OCI-LY7 (cell line): Measurements from ENCODE around the gene STAC3. TPM values are rescaled to one million over a fixed set of nuclear protein-coding genes. Genes with fewer than 3 reads are reported as not detected.

ENCODE experiments used
- Bru-seq: library from RNA; stranded (reverse); fragments of 400-500 nt; gene quantifications from one replicate; lab custom pipeline; 2021; lab: Mats Ljungman, UMichigan
- BruChase-seq, 2 experiments: library from RNA; stranded (reverse); fragments of 400-500 nt; gene quantifications; one replicate each; lab custom pipeline; 2021; lab: Mats Ljungman, UMichigan
- BruUV-seq: library from RNA; stranded (reverse); fragments of 400-500 nt; replicated peaks from 2 replicates; lab custom pipeline; 2021; lab: Mats Ljungman, UMichigan
- CTCF ChIA-PET: fragments of 300-600 bp; sonication (Branson Sonifier 250); formaldehyde crosslinking; loops from one replicate; lab custom pipeline; 2022; ENCODE audit warnings: antibody characterized with exemption; ENCODE audit not compliant: unreplicated experiment; lab: Charles Lee
- POLR2A ChIA-PET: fragments of 300-600 bp; sonication (Branson Sonifier 250); formaldehyde crosslinking; loops from one replicate; lab custom pipeline; 2022; ENCODE audit warnings: antibody characterized with exemption; lab: Charles Lee
- DNase-seq: peaks from one replicate; pipeline ENCODE4 v3.0.0-alpha.2; 2015; ENCODE audit warnings: low spot score
- H2AFZ ChIP-seq: fragments of 200-600 bp; sonication (generic), shearing (Covaris generic); 2 replicates; pipeline ENCODE4 v1.6.1; 2014; ENCODE audit warnings: mild to moderate bottlenecking, antibody characterized with exemption, low read length, moderate library complexity
- H3K27ac ChIP-seq: fragments of 200-600 bp; sonication (generic); 2 replicates; pipeline ENCODE4 v1.5.1; 2014; ENCODE audit warnings: mixed run types, low read depth, mild to moderate bottlenecking, moderate library complexity, low read length, inconsistent platforms; ENCODE audit not compliant: poor library complexity, severe bottlenecking
- H3K36me3 ChIP-seq: fragments of 200-600 bp; sonication (generic); 2 replicates; pipeline ENCODE4 v1.6.1; 2014; ENCODE audit warnings: mild to moderate bottlenecking, antibody characterized with exemption, low read length, moderate library complexity, mixed read lengths; ENCODE audit not compliant: insufficient read depth
- H3K4me1 ChIP-seq: fragments of 200-600 bp; sonication (generic); 2 replicates; pipeline ENCODE4 v1.5.1; 2014; ENCODE audit warnings: mild to moderate bottlenecking, low read length; ENCODE audit not compliant: insufficient read depth, poor library complexity, severe bottlenecking
- H3K4me2 ChIP-seq: fragments of 200-600 bp; sonication (generic); 2 replicates; pipeline ENCODE4 v1.6.1; 2014; ENCODE audit warnings: mild to moderate bottlenecking, low read length
- H3K4me3 ChIP-seq: fragments of 200-600 bp; sonication (generic); 2 replicates; pipeline ENCODE4 v1.5.1; 2014; ENCODE audit warnings: mild to moderate bottlenecking, low read depth, low read length; ENCODE audit not compliant: poor library complexity, severe bottlenecking
- H3K79me2 ChIP-seq: fragments of 200-600 bp; sonication (generic); 2 replicates; pipeline ENCODE4 v1.6.1; 2016; ENCODE audit warnings: low read depth, mild to moderate bottlenecking, low read length, moderate library complexity, mixed read lengths; ENCODE audit not compliant: insufficient read depth
- H3K9me2 ChIP-seq: fragments of 200-600 bp; sonication (generic); 2 replicates; pipeline ENCODE4 v1.6.1; 2016; ENCODE audit warnings: mild to moderate bottlenecking, low read length, mixed read lengths; ENCODE audit not compliant: insufficient read depth
- H3K9me3 ChIP-seq: fragments of 200-600 bp; sonication (generic); 2 replicates; pipeline ENCODE4 v1.6.1; 2014; ENCODE audit warnings: mild to moderate bottlenecking, mixed run types, low read length, mixed read lengths
- H4K20me1 ChIP-seq: fragments of 200-600 bp; sonication (generic); 2 replicates; pipeline ENCODE4 v1.6.1; 2014; ENCODE audit warnings: mild to moderate bottlenecking, antibody characterized with exemption, low read length, moderate library complexity, mixed read lengths; ENCODE audit not compliant: insufficient read depth
- EZH2phosphoT487 ChIP-seq: fragments of 200-600 bp; sonication (generic); IDR thresholded peaks from 2 replicates; pipeline ENCODE4 v1.6.1; 2018; ENCODE audit warnings: low read depth, borderline replicate concordance, mild to moderate bottlenecking, mixed run types, antibody characterized with exemption, low read length, moderate library complexity, mixed read lengths
- intact Hi-C: fragments of 100-400 bp; cut with micrococcal nuclease; formaldehyde crosslinking; loops from one replicate; pipeline ENCODE4 v1.10.0; 2022; ENCODE audit not compliant: unreplicated experiment
- long read RNA-seq: library from polyadenylated mRNA; stranded (forward); transcript quantifications from one replicate; pipeline ENCODE4 v2.0.0, GENCODE V29; 2022
- total RNA-seq, 2 experiments: library from RNA; depleted of rRNA in 1 of 2; stranded (reverse); fragments of >200 nt in 1 of 2; shearing (Covaris generic) in 1 of 2; gene quantifications; 2 replicates each; pipeline ENCODE4 v1.2.3, GENCODE V29; 2014 to 2022
- TF ChIP-seq, protein P1 (sequence below): fragments of 200-600 bp; sonication (generic); conservative IDR thresholded peaks from 2 replicates; pipeline ENCODE4 v1.5.1; 2014; ENCODE audit warnings: mild to moderate bottlenecking, antibody characterized with exemption, low read length, moderate library complexity, mixed read lengths

STAC3 gene
- 1.4 and 2.5 TPM in 2 replicates for total RNA-seq (2014; rRNA removed; shearing (Covaris generic))
- total RNA-seq (2022) = 6.8 and 7.7 TPM in 2 replicates
- percentile 48 among the genes with signal in this experiment for Bru-seq, nascent RNA
- BruChase-seq, experiment 1, labeled RNA remaining after a 6-hour chase = percentile 54 among the genes with signal in this experiment
- percentile 46 among the genes with signal in this experiment for BruChase-seq, experiment 2, labeled RNA remaining after a 2-hour chase
- long read RNA-seq, partial matches to known transcripts = 0 of 26 reads
- long read RNA-seq, other reads (novel, unspliced or antisense) = 26 of 26 reads

DNA sequence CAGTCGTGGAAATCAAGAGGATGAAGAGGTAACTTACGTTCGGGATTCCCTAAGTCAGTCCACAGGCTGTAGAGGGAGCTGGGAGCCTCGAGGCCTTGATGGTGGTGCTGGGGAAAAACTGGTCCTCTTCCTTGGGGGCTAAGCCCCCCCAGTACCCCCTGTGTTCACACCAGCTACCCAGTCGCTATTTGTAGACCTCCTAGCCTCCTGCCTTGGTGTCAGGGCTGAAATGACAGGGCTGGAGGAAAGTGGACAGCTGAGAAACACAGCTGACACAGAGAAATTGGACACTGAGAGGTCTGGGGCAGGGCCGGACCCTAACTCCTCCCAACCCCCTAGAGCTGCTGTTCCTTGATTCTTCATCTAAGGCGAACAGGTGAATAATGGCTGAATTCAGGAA is at the start of gene STAC3:
TSS of gene STAC3 (minus strand) at position 232 of the 400 bp plus-strand sequence. CDS start 1,551 bp downstream, outside the sequence.
- intact Hi-C loops = no loop called here
- ChIA-PET CTCF (interaction anchor here (0.6 kb wide), 1 partner anchor 65 kb away, joined by 4 read pairs; no protein-coding TSS in a partner anchor), POLR2A (interaction anchor here (0.6 to 1.0 kb wide), 3 partner anchors 10 to 202 kb away, joined by 3 to 5 read pairs (median 4); no protein-coding TSS in a partner anchor)
- no peak within 1 kb of the TSS for H3K4me3 ChIP-seq
- H4K20me1 ChIP-seq = no peaks in the 10 kb centered on the region
- H3K79me2 ChIP-seq = no peaks in the 10 kb centered on the region
- TF ChIP-seq EZH2phosphoT487 = no peak
- TF ChIP-seq, protein P1, sequence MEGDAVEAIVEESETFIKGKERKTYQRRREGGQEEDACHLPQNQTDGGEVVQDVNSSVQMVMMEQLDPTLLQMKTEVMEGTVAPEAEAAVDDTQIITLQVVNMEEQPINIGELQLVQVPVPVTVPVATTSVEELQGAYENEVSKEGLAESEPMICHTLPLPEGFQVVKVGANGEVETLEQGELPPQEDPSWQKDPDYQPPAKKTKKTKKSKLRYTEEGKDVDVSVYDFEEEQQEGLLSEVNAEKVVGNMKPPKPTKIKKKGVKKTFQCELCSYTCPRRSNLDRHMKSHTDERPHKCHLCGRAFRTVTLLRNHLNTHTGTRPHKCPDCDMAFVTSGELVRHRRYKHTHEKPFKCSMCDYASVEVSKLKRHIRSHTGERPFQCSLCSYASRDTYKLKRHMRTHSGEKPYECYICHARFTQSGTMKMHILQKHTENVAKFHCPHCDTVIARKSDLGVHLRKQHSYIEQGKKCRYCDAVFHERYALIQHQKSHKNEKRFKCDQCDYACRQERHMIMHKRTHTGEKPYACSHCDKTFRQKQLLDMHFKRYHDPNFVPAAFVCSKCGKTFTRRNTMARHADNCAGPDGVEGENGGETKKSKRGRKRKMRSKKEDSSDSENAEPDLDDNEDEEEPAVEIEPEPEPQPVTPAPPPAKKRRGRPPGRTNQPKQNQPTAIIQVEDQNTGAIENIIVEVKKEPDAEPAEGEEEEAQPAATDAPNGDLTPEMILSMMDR = no peak
- H3K9me2 ChIP-seq = no peaks in the 10 kb centered on the region
- H2AFZ ChIP-seq = no peak within 1 kb of the TSS
- H3K27ac ChIP-seq = no peak within 1 kb of the TSS
- H3K4me1 ChIP-seq = peaks cover 7% of the 10 kb centered on the region
- H3K36me3 ChIP-seq = peaks cover 3% of the 10 kb centered on the region; the same call in 1 of the 2 replicates
- BruUV-seq = no TSS peak
- no peaks in the 10 kb centered on the region for H3K9me3 ChIP-seq
- H3K4me2 ChIP-seq = no peak within 1 kb of the TSS
- no peak for DNase-seq

- Histone ChIP-seq H3K4me2 (no peak overlapping the region), H3K9me2 (no peaks in the 10 kb centered on the region), H3K4me1 (no peaks in the 10 kb centered on the region), H3K9me3 (no peaks in the 10 kb centered on the region), H4K20me1 (no peaks in the 10 kb centered on the region), H2AFZ (no peak overlapping the region), H3K4me3 (no peak overlapping the region), H3K27ac (no peak overlapping the region), H3K36me3 (peaks cover 43% of the 10 kb centered on the region), H3K79me2 (no peaks in the 10 kb centered on the region)
- BruUV-seq = no TSS peak
- TF ChIP-seq, protein P1 = no peak
- TF ChIP-seq EZH2phosphoT487 = no peak
- DNase-seq = no peak
- CTCF ChIA-PET = no interaction called here
- intact Hi-C loops = no loop called here
- POLR2A ChIA-PET = interaction anchor here (1.2 to 3.2 kb wide), 2 partner anchors 10 to 157 kb away, joined by 3 to 9 read pairs; no protein-coding TSS in a partner anchor
Observed at GRCh38 chr12:57299514-57300016, 48.6 kb upstream of the STAC3 start.
